HG02642 (cell line): ENCODE results near the gene PRR12.

Source experiments
- ATAC-seq: cut with Tn5 transposase; IDR thresholded peaks from one replicate; pipeline ENCODE4 v1.9.1; 2021; ENCODE audit warnings: mild to moderate bottlenecking; ENCODE audit not compliant: unreplicated experiment, poor library complexity

Gene PRR12

DNA sequence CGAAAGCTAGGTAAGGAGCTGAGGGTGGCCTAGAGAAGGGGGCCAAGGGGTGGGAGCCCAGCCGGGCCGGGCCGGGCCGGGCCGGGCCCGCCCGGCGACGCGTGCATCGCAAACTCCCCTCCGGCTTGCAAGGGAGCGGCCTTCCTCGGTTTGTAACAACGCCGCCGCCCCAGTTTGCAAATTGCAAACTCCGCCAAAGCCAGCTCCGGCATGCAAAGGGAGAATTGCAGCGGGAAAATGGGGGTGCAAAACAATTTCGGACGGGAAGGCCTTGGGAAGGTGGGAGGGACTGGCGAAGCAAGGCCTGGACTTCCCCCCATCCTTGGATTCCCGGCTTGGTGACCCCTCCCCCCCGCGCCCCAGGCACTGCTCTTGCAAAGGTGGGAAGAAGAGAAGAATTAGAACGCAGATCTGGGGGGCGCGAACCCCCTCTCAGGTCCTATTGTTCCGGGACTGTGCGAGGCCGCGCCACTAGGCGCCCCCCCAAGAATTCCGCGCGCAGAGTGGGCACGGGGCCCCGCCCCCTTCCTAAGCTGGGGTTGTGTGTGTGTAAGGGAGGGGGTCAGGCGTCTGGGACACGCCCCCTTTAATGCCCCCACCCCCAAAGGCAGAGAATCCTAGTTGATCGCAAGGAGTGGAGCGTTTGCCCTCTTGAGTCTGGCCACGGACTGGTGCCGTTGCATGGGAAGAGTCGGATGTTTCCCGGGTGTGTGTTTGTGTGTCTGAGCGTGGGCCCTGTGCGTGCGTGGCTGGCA is 926 bp downstream of the PRR12 start:
- no peak for ATAC-seq

DNA sequence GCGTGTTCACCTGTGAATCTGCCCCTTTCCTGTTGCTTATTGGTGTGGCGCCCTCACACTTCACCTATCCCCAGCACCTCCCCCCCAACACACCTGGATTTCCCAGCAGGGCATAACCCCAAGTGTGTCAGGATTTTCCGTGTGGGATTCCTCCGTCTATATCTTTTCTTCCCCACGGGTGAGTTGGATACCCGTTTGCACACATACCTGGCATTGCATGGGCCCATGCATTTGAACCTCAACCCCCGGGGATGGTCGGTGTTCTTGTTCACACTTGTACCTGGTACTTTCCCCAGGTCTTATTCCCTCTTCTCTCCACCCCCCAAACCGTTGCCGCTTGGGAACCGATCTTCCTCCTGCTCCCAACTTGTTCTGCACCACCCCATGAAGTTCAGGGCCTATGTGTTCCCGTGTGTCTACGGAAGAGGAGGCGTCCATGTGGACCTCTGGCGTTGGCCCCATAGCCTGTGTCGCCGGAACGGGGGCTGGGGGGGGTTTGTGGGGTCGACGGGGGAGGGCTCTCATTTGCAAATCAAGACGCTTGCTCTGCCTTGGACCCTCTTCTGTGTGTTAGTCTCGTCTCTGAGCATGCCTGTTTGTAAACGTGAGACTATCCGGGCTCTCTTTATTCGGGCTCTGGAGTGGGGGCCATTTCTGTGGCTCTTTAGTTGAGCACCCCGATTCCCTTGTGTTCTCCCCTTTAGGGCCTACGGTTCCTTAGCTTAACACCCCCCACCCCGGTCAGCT is 1.7 kb downstream of the PRR12 start:
- ATAC-seq, result no peak

- peak; percentile 52 for ATAC-seq
Measured at GRCh38 chr19:49593233-49594113, 2.5 kb downstream of the PRR12 start.

DNA sequence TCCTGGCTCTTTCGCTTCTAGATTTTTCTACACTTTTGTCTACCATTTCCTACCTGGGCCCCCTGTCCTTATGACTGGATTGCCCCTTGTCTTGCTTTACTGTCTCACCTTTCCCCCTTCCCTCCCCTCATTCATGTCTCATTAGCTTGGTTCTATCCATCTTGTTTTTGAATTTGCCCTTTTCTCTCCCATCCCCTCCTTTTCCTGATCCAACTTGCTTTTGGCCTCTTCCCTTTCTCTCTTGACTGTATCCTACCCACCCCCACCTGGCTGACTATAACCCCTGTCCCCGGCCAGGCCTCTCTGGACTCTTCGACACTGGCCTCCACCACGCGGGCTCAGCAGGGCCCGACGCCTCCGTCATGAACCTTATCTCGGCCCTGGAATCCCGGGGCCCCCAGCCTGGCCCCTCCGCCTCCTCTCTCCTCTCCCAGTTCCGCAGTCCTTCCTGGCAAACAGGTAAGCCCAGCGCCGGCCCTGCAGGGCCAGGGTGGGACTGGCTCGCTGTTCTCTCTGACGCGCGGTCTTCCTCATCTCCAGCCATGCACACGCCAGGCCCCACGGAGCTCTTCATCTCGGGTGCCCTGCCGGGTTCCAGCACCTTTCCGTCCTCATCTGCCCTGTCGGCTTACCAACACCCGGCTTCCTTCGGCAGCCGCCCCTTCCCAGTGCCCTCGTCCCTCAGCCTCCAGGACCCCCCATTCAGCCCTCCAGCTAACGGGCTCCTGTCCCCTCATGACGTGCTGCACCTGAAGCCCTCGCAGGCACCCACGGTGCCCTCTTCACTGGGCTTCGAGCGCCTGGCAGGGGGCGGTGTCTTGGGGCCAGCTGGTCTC is 3.4 kb downstream of the PRR12 start:
- no peak for ATAC-seq

DNA sequence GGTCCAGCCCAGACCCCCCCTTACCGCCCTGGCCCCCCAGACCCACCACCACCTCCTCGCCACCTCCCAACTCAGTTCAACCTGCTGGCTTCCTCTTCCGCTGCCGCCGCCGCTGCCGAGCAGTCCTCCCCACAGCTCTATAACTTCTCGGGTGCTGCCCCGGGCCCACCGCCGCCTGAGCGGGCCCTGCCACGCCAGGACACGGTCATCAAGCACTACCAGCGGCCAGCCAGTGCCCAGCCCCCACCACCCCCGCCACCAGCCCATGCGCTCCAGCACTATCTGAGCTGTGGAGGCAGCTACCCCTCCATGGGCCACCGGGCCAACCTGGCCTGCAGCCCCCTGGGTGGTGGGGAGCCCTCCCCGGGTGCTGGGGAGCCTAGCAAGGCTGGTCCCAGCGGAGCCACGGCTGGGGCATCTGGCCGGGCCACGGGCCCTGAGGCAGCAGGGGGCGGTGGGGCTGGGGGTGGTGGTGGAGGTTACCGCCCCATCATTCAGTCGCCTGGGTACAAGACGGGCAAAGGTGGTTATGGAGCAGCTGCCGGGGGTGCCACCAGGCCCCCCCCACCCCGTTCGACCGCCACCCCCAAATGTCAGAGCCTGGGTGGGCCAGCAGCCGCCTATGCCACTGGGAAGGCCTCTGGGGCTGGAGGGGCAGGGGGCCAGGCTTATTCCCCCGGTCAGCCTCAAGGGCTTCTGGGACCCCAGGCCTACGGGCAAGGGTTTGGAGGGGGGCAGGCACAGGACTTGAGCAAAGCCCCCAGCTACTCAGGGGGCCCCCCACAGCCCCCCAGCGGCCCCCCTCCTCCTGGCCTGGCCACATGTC is 4.2 kb downstream of the PRR12 start:
- no peak for ATAC-seq

GRCh38 chr19:49595819-49596404 is 4.9 kb downstream of the PRR12 start:
- ATAC-seq, result no peak

GRCh38 chr19:49596407-49596806 is 5.4 kb downstream of the PRR12 start:
- no peak for ATAC-seq

GRCh38 chr19:49596954-49597702 is 6.1 kb downstream of the PRR12 start:
- ATAC-seq, result no peak

- ATAC-seq, result no peak
Measured at GRCh38 chr19:49597703-49597974, 6.7 kb downstream of the PRR12 start.

DNA sequence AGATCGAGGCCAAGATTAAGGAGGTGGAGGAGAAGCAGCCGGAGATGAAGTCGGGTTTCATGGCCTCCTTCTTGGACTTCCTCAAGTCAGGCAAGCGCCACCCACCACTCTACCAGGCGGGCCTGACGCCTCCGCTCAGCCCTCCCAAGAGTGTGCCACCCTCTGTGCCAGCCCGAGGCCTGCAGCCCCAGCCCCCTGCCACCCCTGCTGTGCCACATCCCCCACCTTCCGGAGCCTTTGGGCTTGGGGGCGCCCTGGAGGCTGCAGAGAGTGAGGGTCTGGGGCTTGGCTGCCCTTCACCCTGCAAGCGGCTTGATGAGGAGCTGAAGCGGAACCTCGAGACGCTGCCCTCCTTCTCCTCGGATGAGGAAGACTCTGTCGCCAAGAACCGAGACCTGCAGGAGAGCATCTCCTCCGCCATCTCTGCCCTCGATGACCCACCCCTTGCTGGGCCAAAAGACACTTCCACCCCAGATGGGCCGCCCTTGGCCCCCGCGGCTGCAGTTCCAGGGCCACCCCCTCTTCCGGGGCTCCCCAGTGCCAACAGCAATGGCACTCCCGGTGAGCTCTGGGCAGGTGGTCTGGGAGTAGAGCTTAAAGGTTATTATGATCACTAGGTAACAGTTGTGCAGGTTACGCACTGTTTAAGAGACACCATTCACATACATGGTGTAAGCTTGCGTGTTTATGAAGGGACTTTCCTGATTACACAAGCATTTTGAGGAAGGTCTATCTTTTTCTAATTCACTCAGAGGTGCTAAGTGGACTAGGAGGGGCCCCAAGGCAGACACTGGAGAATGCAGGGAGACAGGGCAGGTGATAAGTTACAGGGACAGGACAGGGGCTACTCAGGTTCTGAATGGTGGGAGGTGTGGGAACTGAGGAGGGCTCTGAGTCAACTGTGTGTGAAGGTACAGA is 8.7 kb downstream of the PRR12 start:
- ATAC-seq, result no peak

- ATAC-seq, result no peak
Measured at GRCh38 chr19:49601482-49602038, 10.6 kb downstream of the PRR12 start.

DNA sequence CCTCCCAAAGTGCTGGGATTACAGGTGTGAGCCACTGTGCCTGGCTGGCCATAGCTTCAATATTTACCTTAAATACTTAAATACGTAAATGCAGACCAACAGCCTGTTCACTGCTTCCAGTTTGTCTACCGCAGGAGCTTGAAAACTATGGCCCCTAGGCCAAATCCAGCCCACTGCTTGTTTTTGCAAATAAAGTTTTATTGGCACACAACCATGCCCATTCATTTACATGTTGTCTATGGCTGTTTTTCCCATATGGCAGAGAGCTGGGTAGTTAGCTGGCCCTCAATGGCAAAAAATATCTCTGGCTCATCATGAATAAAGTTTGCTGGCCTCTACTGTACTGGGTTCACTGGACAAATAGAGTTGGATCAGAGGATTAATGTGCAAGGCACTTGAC is 11.8 kb downstream of the PRR12 start:
- ATAC-seq, result no peak

DNA sequence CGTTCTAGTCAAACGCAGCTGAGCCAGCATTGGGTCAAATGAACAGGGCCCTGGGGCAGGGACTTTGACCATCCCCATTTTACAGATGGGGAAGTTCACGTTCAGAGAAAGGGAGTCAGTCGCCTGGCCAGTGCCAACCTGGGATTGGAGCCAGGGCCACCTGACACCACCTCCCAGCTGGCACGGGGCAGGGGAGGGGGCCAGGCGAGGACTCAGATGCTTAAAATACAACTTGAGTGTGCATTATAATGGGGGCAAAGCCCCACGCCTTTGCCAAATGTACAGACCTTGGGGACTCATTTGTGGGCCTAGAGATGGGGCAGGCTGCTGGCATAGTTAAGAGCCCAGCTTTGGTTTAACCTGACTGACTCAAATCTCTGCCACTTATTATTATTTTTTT is 14.6 kb downstream of the PRR12 start:
- no peak for ATAC-seq

DNA sequence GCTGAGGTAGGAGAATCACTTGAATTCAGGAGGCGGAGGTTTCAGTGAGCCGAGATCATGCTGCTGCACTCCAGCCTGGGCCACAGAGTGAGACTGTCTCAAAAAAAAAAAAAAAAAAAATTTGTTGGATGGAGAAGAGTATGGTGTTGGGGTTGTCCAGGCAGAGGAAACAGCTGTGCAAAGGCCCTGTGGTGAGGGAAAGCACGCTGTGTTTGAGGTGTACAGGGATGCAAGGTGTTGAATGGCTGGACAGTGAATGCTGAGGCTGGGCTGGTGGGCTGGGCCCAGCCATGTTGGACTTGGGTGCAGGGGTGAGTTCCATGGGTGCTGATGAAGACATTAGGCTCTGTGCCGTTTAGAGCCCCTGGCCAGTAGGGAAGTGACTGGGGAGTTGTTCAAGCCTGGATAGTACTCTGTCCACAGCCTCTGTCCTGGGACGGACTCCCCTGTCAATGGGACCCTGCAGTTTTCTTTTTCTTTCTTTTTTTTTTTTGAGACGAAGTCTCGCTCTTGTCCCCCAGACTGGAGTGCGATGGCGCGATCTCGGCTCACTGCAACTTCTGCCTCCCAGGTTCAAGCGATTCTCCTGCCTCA is 18.6 kb downstream of the PRR12 start:
- no peak for ATAC-seq

GRCh38 chr19:49613374-49613773 is 22.4 kb downstream of the PRR12 start:
- ATAC-seq, result no peak

DNA sequence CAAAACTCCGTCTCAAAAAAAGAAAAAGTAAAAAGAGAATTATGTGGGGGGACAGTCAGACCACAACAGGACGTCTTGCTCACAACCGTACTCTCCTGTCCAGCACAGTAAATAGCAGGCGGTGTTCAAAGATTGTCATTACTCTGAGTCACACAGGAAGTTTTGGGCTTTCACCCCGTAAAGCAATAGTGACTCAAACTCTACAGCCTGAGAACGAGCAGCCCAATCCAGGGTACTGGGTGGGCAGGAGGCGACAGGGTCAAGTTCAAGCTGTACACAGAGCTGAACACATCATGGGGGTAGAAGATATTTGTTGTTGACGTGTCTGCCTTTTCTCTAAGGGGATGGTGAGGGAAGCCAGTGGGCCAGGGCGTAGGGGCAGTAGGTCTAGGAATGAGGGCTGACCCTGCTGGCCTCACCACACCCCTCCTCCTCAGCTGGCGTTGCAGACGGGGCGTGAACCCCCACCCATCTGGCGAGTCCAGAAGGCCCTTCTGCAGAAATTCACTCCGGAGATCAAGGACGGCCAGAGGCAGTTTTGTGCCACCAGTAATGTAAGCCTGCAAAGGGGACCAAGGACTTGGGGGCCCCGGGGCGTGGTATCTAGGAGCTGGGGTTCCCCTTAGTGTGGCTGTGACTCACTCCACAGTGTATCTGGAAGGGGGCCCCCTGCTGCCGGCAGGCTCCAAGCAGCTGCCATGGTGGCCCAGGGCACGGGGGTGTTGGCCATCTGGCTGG is 23.3 kb downstream of the PRR12 start:
- no peak for ATAC-seq
